ENCODE measurements around the gene CCNL2. TPM values are rescaled to one million over a fixed set of nuclear protein-coding genes. Genes with fewer than 3 reads are reported as not detected.

CCNL2 gene
- total and polyA plus RNA-seq, 2 of the 13 experiments (the other 11 are each of a cell fraction or from before 2014, with no cell fraction given): 105 to 340 TPM

DNA sequence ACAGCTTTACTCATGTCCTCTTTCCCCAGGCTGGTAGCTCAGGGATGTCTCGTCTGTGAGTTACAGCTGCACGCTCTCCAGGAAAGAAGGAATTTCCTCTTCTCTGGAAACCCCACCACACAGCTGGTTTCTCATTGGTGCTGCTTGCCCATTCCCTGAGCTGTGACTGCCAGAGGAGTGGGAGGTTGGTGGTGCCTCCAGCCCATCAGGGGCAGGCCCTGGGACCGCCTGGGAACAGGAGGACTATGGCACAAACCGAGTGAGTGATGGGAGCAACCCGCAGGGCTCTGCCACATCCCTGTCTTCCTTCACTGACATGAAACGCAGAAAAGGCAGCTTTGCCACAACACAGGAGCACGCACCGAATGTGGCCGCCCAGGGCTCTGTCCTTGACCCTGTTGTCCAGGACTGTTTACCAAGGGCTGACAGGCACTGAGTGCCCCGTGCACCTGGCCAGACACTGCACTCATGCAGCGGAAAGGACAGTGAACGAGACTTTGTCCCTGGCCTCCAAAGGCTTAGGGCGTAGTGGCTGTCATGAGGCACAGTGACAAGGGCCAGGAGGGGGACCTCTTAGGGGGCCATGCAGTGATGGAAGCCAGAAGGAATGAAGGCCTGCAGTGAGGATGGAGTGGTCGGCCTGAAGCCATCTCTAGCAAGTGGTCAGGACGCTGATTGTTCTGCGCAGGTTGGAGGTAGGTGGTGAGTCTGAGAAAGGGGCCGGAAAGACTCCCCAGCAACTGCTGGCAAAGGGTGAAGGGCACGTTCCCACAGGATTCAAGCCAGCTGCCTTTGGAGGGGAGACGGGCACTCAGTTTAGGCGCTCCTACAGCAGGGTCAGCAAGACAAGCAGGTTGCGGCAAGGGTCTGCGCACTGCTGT is 1.7 kb upstream of the CCNL2 start (continued):
- no peak for TF ChIP-seq ZNF138 (CRISPR knock-in tag; IDR thresholded peaks at IDR 0.05; ENCODE audit: low read depth)
- TF ChIP-seq IRX3 (CRISPR knock-in tag; IDR thresholded peaks at IDR 0.05; ENCODE audit: borderline replicate concordance, low read depth): 0 out of 2 replicates have a peak, but pooled peaks have one; percentile 66
- no peak for TF ChIP-seq NR2F2 (IDR thresholded peaks at IDR 0.05; ENCODE audit: borderline replicate concordance, low read depth)
- TF ChIP-seq, protein P1, sequence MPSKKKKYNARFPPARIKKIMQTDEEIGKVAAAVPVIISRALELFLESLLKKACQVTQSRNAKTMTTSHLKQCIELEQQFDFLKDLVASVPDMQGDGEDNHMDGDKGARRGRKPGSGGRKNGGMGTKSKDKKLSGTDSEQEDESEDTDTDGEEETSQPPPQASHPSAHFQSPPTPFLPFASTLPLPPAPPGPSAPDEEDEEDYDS (CRISPR knock-in tag; IDR thresholded peaks at IDR 0.05): peak; percentile 85
- TF ChIP-seq KLF6 (CRISPR knock-in tag; IDR thresholded peaks at IDR 0.05): peak; percentile 78; the same call in 1 of the 2 replicates
- peak; percentile 40; the same call in 1 of the 2 replicates for TF ChIP-seq ZNF235 (CRISPR knock-in tag; IDR thresholded peaks at IDR 0.05; ENCODE audit: borderline replicate concordance)
- peak; percentile 90 for TF ChIP-seq ZNF619 (CRISPR knock-in tag; IDR thresholded peaks at IDR 0.05)
- TF ChIP-seq PTBP1 (IDR thresholded peaks at IDR 0.05; ENCODE audit: low read depth, low read length, poor library complexity, severe bottlenecking): no peak
- no peak for TF ChIP-seq ZNF841 (CRISPR knock-in tag; IDR thresholded peaks at IDR 0.05; ENCODE audit: borderline replicate concordance)
- peak; percentile 69; the same call in 1 of the 2 replicates for TF ChIP-seq ZNF296 (CRISPR knock-in tag; conservative IDR thresholded peaks at IDR 0.05)
- peak; percentile 68; the same call in 1 of the 2 replicates for TF ChIP-seq NFKB2 (CRISPR knock-in tag; IDR thresholded peaks at IDR 0.05; ENCODE audit: borderline replicate concordance)
- TF ChIP-seq SETDB1 (CRISPR knock-in tag; IDR thresholded peaks at IDR 0.05; ENCODE audit: borderline replicate concordance): no peak
- TF ChIP-seq MED8 (CRISPR knock-in tag; IDR thresholded peaks at IDR 0.05; ENCODE audit: insufficient replicate concordance): peak; percentile 85
- no peak for TF ChIP-seq U2AF2 (IDR thresholded peaks at IDR 0.05; ENCODE audit: low read depth, low read length)
- TF ChIP-seq NFYB (CRISPR knock-in tag; IDR thresholded peaks at IDR 0.05): peak; percentile 38
- no peak for TF ChIP-seq ZNF253 (CRISPR knock-in tag; IDR thresholded peaks at IDR 0.05; ENCODE audit: borderline replicate concordance)
- TF ChIP-seq, protein P2, sequence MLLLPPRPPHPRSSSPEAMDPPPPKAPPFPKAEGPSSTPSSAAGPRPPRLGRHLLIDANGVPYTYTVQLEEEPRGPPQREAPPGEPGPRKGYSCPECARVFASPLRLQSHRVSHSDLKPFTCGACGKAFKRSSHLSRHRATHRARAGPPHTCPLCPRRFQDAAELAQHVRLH (CRISPR knock-in tag; IDR thresholded peaks at IDR 0.05; ENCODE audit: borderline replicate concordance, low read depth): peak; percentile 96; the same call in 1 of the 2 replicates
- TF ChIP-seq SMC3 (IDR thresholded peaks at IDR 0.05; ENCODE audit: low read length): no peak
- TF ChIP-seq, protein P3, sequence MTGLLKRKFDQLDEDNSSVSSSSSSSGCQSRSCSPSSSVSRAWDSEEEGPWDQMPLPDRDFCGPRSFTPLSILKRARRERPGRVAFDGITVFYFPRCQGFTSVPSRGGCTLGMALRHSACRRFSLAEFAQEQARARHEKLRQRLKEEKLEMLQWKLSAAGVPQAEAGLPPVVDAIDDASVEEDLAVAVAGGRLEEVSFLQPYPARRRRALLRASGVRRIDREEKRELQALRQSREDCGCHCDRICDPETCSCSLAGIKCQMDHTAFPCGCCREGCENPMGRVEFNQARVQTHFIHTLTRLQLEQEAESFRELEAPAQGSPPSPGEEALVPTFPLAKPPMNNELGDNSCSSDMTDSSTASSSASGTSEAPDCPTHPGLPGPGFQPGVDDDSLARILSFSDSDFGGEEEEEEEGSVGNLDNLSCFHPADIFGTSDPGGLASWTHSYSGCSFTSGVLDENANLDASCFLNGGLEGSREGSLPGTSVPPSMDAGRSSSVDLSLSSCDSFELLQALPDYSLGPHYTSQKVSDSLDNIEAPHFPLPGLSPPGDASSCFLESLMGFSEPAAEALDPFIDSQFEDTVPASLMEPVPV (CRISPR knock-in tag; IDR thresholded peaks at IDR 0.05): peak; percentile 21; the same call in 1 of the 2 replicates
- peak; percentile 75 for TF ChIP-seq GZF1 (CRISPR knock-in tag; IDR thresholded peaks at IDR 0.05)
- TF ChIP-seq ZNF292 (CRISPR knock-in tag; IDR thresholded peaks at IDR 0.05; ENCODE audit: borderline replicate concordance, low read depth): peak; percentile 99
- TF ChIP-seq TSC22D2 (CRISPR knock-in tag; IDR thresholded peaks at IDR 0.05; ENCODE audit: borderline replicate concordance): no peak
- TF ChIP-seq, protein P4, sequence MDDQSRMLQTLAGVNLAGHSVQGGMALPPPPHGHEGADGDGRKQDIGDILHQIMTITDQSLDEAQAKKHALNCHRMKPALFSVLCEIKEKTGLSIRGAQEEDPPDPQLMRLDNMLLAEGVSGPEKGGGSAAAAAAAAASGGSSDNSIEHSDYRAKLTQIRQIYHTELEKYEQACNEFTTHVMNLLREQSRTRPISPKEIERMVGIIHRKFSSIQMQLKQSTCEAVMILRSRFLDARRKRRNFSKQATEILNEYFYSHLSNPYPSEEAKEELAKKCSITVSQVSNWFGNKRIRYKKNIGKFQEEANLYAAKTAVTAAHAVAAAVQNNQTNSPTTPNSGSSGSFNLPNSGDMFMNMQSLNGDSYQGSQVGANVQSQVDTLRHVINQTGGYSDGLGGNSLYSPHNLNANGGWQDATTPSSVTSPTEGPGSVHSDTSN (CRISPR knock-in tag; IDR thresholded peaks at IDR 0.05; ENCODE audit: borderline replicate concordance): no peak
- TF ChIP-seq SMYD3 (CRISPR knock-in tag; IDR thresholded peaks at IDR 0.05): no peak; the same call in 1 of the 2 replicates
- TF ChIP-seq NR1H2 (CRISPR knock-in tag; IDR thresholded peaks at IDR 0.05; ENCODE audit: borderline replicate concordance, low read depth): peak; percentile 26; the same call in 1 of the 2 replicates
- peak; percentile 96 for TF ChIP-seq HOXD1 (CRISPR knock-in tag; IDR thresholded peaks at IDR 0.05)
